SK-N-SH (cell line): ENCODE measurements around the gene PTPRN. TPM values are rescaled to one million over a fixed set of nuclear protein-coding genes. Genes with fewer than 3 reads are reported as not detected.

Experiments used
- CTCF ChIA-PET: fragments of 300-600, 350-600 bp; formaldehyde crosslinking; extraction: SDS; loops from one replicate; lab custom pipeline; 2021; lab: Yijun Ruan, JAX
- POLR2A ChIA-PET: fragments of 350-600 bp; sonication (Branson Sonifier 250); formaldehyde crosslinking; extraction: SDS; loops from one replicate; lab custom pipeline; 2020; ENCODE audit warnings: antibody characterized with exemption, inconsistent platforms; lab: Yijun Ruan, JAX
- DNase-seq: peaks from one replicate; pipeline ENCODE4 v3.0.0; 2012
- H2AFZ ChIP-seq: fragments of 200-600 bp; sonication (generic); 2 replicates; pipeline ENCODE4 v1.8.1; 2016; ENCODE audit warnings: antibody characterized with exemption, mild to moderate bottlenecking, low read depth
- H3F3A ChIP-seq: fragments of 200-600 bp; sonication (generic); replicated peaks from 2 replicates; pipeline ENCODE3; 2016; ENCODE audit warnings: antibody characterized with exemption, mild to moderate bottlenecking; ENCODE audit not compliant: insufficient read depth
- H3K27ac ChIP-seq, 2 experiments: fragments of 200-500 bp in 1 of 2; fragments of 200-600 bp in 1 of 2; sonication (Bioruptor generic) in 1 of 2; sonication (generic), shearing (Covaris generic) in 1 of 2; 2 replicates each; pipeline versions ENCODE4 v1.5.1 to v1.6.1; 2014 to 2016; ENCODE audit warnings: low read depth in 2 of 2, inconsistent platforms in 1 of 2, low read length in 1 of 2, mild to moderate bottlenecking in 1 of 2, mixed read lengths in 1 of 2
- H3K27me3 ChIP-seq: fragments of 200-600 bp; sonication (generic), shearing (Covaris generic); 2 replicates; pipeline ENCODE4 v1.6.1; 2016; ENCODE audit warnings: mixed run types; ENCODE audit not compliant: insufficient read depth
- H3K36me3 ChIP-seq, 2 experiments: fragments of 200-500 bp in 1 of 2; fragments of 200-600 bp in 1 of 2; sonication (Bioruptor generic) in 1 of 2; sonication (generic) in 1 of 2; replicated peaks in 1 of 2; 2 replicates each; pipeline versions ENCODE3 to v1.5.1; 2014 to 2016; ENCODE audit warnings: low read length in 1 of 2, mild to moderate bottlenecking in 1 of 2; ENCODE audit not compliant: insufficient read depth in 2 of 2, control insufficient read depth in 1 of 2
- H3K4me1 ChIP-seq, 2 experiments: fragments of 200-500 bp in 1 of 2; fragments of 200-600 bp in 1 of 2; sonication (Bioruptor generic) in 1 of 2; sonication (generic), shearing (Covaris generic) in 1 of 2; 2 replicates each; pipeline versions ENCODE4 v1.5.1 to v1.6.1; 2014 to 2016; ENCODE audit warnings: low read depth in 1 of 2, low read length in 1 of 2, mixed run types in 1 of 2; ENCODE audit not compliant: insufficient read depth in 2 of 2, control insufficient read depth in 1 of 2
- H3K4me2 ChIP-seq: fragments of 200-600 bp; sonication (generic), shearing (Covaris generic); 2 replicates; pipeline ENCODE4 v1.6.1; 2017; ENCODE audit warnings: mixed run types
- H3K4me3 ChIP-seq, 2 experiments: fragments of 200-500 bp in 1 of 2; fragments of 200-600 bp in 1 of 2; sonication (Bioruptor generic) in 1 of 2; sonication (generic), shearing (Covaris generic) in 1 of 2; 2 replicates each; pipeline versions ENCODE4 v1.5.1 to v1.8.1; 2014 to 2016; ENCODE audit warnings: low read depth in 2 of 2, inconsistent platforms in 1 of 2, low read length in 1 of 2, mild to moderate bottlenecking in 1 of 2, mixed read lengths in 1 of 2, moderate library complexity in 1 of 2
- H3K79me2 ChIP-seq: fragments of 200-600 bp; sonication (generic); 2 replicates; pipeline ENCODE4 v1.8.1; 2017; ENCODE audit warnings: mild to moderate bottlenecking; ENCODE audit not compliant: insufficient read depth
- H3K9ac ChIP-seq: fragments of 200-600 bp; sonication (generic); 2 replicates; pipeline ENCODE4 v1.6.1; 2017; ENCODE audit warnings: mixed run types
- H3K9me2 ChIP-seq: fragments of 200-600 bp; sonication (generic); 2 replicates; pipeline ENCODE4 v1.6.1; 2017; ENCODE audit warnings: mixed run types
- H3K9me3 ChIP-seq: fragments of 200-600 bp; sonication (generic); 2 replicates; pipeline ENCODE4 v1.6.1; 2017; ENCODE audit warnings: mixed run types, mild to moderate bottlenecking, moderate library complexity
- H4K20me1 ChIP-seq: fragments of 200-600 bp; sonication (generic); 2 replicates; pipeline ENCODE4 v1.6.1; 2017; ENCODE audit warnings: mild to moderate bottlenecking, mixed run types; ENCODE audit not compliant: insufficient read depth
- CHD2 ChIP-seq: fragments of 150-350 bp; IDR thresholded peaks from 2 replicates; pipeline ENCODE4 v1.6.1; 2018; ENCODE audit warnings: low read length; ENCODE audit not compliant: partially characterized antibody
- ELF1 ChIP-seq: IDR thresholded peaks from 2 replicates; pipeline ENCODE4 v1.4.0; 2012
- FOSL2 ChIP-seq: IDR thresholded peaks from 2 replicates; pipeline ENCODE4 v1.4.0; 2012; ENCODE audit warnings: low read depth, mild to moderate bottlenecking, moderate library complexity, borderline replicate concordance
- GABPA ChIP-seq: IDR thresholded peaks from 2 replicates; pipeline ENCODE4 v1.4.0; 2012; ENCODE audit warnings: low read depth, mild to moderate bottlenecking
- MAX ChIP-seq: IDR thresholded peaks from 2 replicates; pipeline ENCODE4 v1.4.0; 2012; ENCODE audit warnings: low read depth
- MXI1 ChIP-seq: IDR thresholded peaks from 2 replicates; pipeline ENCODE4 v1.6.1; 2012; ENCODE audit warnings: mild to moderate bottlenecking, low read depth, low read length, improper control_type of control experiment
- NFIC ChIP-seq: IDR thresholded peaks from 2 replicates; pipeline ENCODE4 v1.4.0; 2012; ENCODE audit warnings: borderline replicate concordance
- POLR2AphosphoS5 ChIP-seq: IDR thresholded peaks from 2 replicates; pipeline ENCODE4 v1.6.1; 2012; ENCODE audit warnings: low read depth, low read length
- RAD21 ChIP-seq: IDR thresholded peaks from 2 replicates; pipeline ENCODE4 v1.6.1; 2012; ENCODE audit warnings: mild to moderate bottlenecking, low read length
- SIN3A ChIP-seq: IDR thresholded peaks from 2 replicates; pipeline ENCODE4 v1.6.1; 2012; ENCODE audit warnings: low read depth, mild to moderate bottlenecking, low read length, moderate library complexity, borderline replicate concordance
- TAF1 ChIP-seq: IDR thresholded peaks from 2 replicates; pipeline ENCODE4 v1.6.1; 2012; ENCODE audit warnings: low read depth, mild to moderate bottlenecking, low read length, moderate library complexity, borderline replicate concordance
- TCF12 ChIP-seq: IDR thresholded peaks from 2 replicates; pipeline ENCODE4 v1.4.0; 2012
- YY1 ChIP-seq: IDR thresholded peaks from 2 replicates; pipeline ENCODE4 v1.4.0; 2012; ENCODE audit warnings: low read depth, mild to moderate bottlenecking
- WGBS: methylation state at CpG from one replicate; pipeline ENCODE4 v1.1.6; 2017; ENCODE audit warnings: low lambda C conversion rate; 5-methylcytosine and 5-hydroxymethylcytosine counted together
- polyA plus RNA-seq, 3 experiments: library from polyadenylated mRNA; depleted of rRNA; stranded (reverse); fragments of >200 nt; gene quantifications; 2 replicates each; pipeline ENCODE4 v1.2.3, GENCODE V29; 2012
- TF ChIP-seq, protein P1 (sequence below): IDR thresholded peaks from 2 replicates; pipeline ENCODE4 v1.4.0; 2012; ENCODE audit warnings: low read depth, borderline replicate concordance
- TF ChIP-seq, protein P2 (sequence below): IDR thresholded peaks from 2 replicates; pipeline ENCODE4; 2012

Gene PTPRN
- polyA plus RNA-seq, 1 of the 3 experiments (the other 2 are of a cell fraction), result 9.5 TPM

GRCh38 chr2:219245148-219245898 lies 63.9 kb downstream of the PTPRN start, which contains the start of the genes GLB1L and STK16:
TSS of gene GLB1L (minus strand) at chr2:219245444. CDS start at chr2:219243573, 1,871 bp downstream.
TSS of gene STK16 (plus strand) at chr2:219245479. CDS start at chr2:219246000, 521 bp downstream.
- H3K9ac ChIP-seq, result peak within 1 kb of the TSS; percentile 94
- H3K27ac ChIP-seq, result peak within 1 kb of the TSS; percentile 78 to 92
- peaks cover 6 to 16% of the 10 kb centered on the region in 2 experiments for H3K36me3 ChIP-seq
- peaks cover 19% of the 10 kb centered on the region for H3F3A ChIP-seq
- peaks cover 15 to 26% of the 10 kb centered on the region in 2 experiments for H3K4me1 ChIP-seq
- peak within 1 kb of the TSS; percentile 73 for H2AFZ ChIP-seq
- POLR2A ChIA-PET, result interaction anchor here (0.5 to 2.9 kb wide), 14 partner anchors 10 to 296 kb away, joined by 3 to 23 read pairs (median 4); partner anchors contain the start of genes ABCB6, ANKZF1, ATG9A and CNPPD1
- 0% methylated on average over 17 of the region's 46 CpGs for WGBS
- peaks cover 20% of the 10 kb centered on the region for H3K79me2 ChIP-seq
- no peaks in the 10 kb centered on the region for H4K20me1 ChIP-seq
- H3K9me3 ChIP-seq, result no peaks in the 10 kb centered on the region
- H3K27me3 ChIP-seq, result no peaks in the 10 kb centered on the region
- H3K4me2 ChIP-seq, result peak within 1 kb of the TSS; percentile 91
- H3K4me3 ChIP-seq, result peak within 1 kb of the TSS; percentile 84 to 97
- TF ChIP-seq RAD21 (peak; percentile 3; the same call in 1 of the 2 replicates), ELF1 (peak; percentile 57; the same call in 1 of the 2 replicates), TCF12 (no peak), NFIC (no peak), SIN3A (0 out of 2 replicates have a peak, but pooled peaks have one; percentile 26), GABPA (peak; percentile 87), FOSL2 (no peak), MXI1 (peak; percentile 85), POLR2AphosphoS5 (peak; percentile 95), CHD2 (peak; percentile 75), MAX (peak; percentile 50; the same call in 1 of the 2 replicates), YY1 (peak; percentile 55; the same call in 1 of the 2 replicates), TAF1 (peak; percentile 84)
- TF ChIP-seq, protein P1, sequence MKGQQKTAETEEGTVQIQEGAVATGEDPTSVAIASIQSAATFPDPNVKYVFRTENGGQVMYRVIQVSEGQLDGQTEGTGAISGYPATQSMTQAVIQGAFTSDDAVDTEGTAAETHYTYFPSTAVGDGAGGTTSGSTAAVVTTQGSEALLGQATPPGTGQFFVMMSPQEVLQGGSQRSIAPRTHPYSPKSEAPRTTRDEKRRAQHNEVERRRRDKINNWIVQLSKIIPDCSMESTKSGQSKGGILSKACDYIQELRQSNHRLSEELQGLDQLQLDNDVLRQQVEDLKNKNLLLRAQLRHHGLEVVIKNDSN, result no peak
- TF ChIP-seq, protein P2, sequence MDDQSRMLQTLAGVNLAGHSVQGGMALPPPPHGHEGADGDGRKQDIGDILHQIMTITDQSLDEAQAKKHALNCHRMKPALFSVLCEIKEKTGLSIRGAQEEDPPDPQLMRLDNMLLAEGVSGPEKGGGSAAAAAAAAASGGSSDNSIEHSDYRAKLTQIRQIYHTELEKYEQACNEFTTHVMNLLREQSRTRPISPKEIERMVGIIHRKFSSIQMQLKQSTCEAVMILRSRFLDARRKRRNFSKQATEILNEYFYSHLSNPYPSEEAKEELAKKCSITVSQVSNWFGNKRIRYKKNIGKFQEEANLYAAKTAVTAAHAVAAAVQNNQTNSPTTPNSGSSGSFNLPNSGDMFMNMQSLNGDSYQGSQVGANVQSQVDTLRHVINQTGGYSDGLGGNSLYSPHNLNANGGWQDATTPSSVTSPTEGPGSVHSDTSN, result no peak
- CTCF ChIA-PET, result interaction anchor here (0.9 to 3.3 kb wide), 16 partner anchors 11 to 265 kb away, joined by 3 to 20 read pairs (median 4); partner anchors contain the start of gene NHEJ1
- H3K9me2 ChIP-seq, result no peaks in the 10 kb centered on the region
- peak; percentile 98 for DNase-seq
